SK-N-SH treated with all-trans-retinoic acid at 6 μM for 48 hours (cell line): ENCODE data around the gene RORB.

Experiments used
- PPARA ChIP-seq: fragments of 250-450 bp; sonication (Bioruptor Pico); IDR thresholded peaks from 2 replicates; pipeline ENCODE4 v1.5.0; 2020; ENCODE audit warnings: mild to moderate bottlenecking, borderline replicate concordance
- RARB ChIP-seq: fragments of 250-450 bp; sonication (Bioruptor Pico); IDR thresholded peaks from 2 replicates; pipeline ENCODE4 v1.8.0; 2021; ENCODE audit warnings: mild to moderate bottlenecking, moderate library complexity

DNA sequence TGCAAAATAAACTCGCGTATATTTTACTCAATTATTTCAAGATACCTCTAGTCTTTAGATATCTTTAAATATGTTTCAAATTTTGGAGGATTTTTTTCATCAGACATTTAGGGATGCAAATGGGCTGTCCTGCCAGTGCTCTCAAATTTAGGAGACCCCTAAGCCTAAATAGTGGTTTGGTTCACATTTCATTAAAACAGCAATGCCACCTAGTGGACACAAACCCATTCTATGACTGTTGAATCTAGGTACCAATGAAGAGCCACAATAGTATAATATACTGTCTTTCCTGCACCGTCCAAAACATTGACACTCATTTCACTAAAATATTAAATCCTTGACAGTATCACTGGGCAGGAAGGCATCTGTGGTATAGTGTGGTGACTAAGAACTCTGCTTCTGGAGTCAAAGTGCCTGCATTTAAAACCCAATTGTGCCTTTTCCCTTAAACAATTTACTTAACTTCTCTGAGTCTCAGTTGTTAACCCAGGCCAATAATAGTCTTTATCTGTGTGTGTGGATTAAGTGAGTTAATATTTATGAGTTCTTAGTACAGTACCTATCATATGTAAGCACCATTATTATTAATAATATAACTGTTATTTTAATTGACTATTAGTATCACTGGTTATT lies 148.0 kb downstream of the RORB start:
- TF ChIP-seq PPARA (CRISPR knock-in tag): no peak
- TF ChIP-seq RARB (CRISPR knock-in tag): no peak
